Inflammatory macrophage treated with lipopolysaccharide for 4 hours (primary cell): ENCODE data around the gene CAPRIN1.

ENCODE experiments used
- DNase-seq: peaks from one replicate; pipeline ENCODE4 v3.0.0-alpha.2; 2020

The CAPRIN1 gene

GRCh38 chr11:34146866-34147265 lies 95.3 kb downstream of the CAPRIN1 start:
- DNase-seq: no peak

- DNase-seq: no peak
These were observed 96.0 kb downstream of the CAPRIN1 start for GRCh38 chr11:34147581-34147980.

- DNase-seq: peak; percentile 36
These were observed 97.1 kb downstream of the CAPRIN1 start for GRCh38 chr11:34148504-34149165.

- DNase-seq: no peak
These were observed 97.7 kb downstream of the CAPRIN1 start for GRCh38 chr11:34149274-34149673.

- DNase-seq: no peak
These were observed 98.3 kb downstream of the CAPRIN1 start for GRCh38 chr11:34149786-34150185.

- DNase-seq: no peak
These were observed 99.1 kb downstream of the CAPRIN1 start for GRCh38 chr11:34150494-34151151.
